ENCODE data around the gene SOWAHA.
"Not testable (repeated sequence)": the region's sequence is repeated elsewhere in the genome, so short reads cannot be mapped to it uniquely, and the experiment has no call there.

SOWAHA gene

GRCh38 chr5:132778129-132778528 is 35.0 kb upstream of the SOWAHA start:
- DNase-seq (ENCODE audit: low spot score): no peak

- DNase-seq (ENCODE audit: low spot score): no peak
Observed at GRCh38 chr5:132778856-132779255, 34.2 kb upstream of the SOWAHA start.

- DNase-seq (ENCODE audit: low spot score): no peak
Observed at GRCh38 chr5:132779961-132780360, 33.1 kb upstream of the SOWAHA start.

- no peak for DNase-seq (ENCODE audit: low spot score)
Observed at GRCh38 chr5:132780577-132780976, 32.5 kb upstream of the SOWAHA start.

GRCh38 chr5:132781029-132781428 is 32.1 kb upstream of the SOWAHA start:
- DNase-seq (ENCODE audit: low spot score): no peak

GRCh38 chr5:132782101-132782500 is 31.0 kb upstream of the SOWAHA start:
- DNase-seq (ENCODE audit: low spot score): no peak

GRCh38 chr5:132785365-132785764 is 27.7 kb upstream of the SOWAHA start:
- DNase-seq (ENCODE audit: low spot score): no peak

GRCh38 chr5:132785864-132786263 is 27.2 kb upstream of the SOWAHA start:
- no peak for DNase-seq (ENCODE audit: low spot score)

- DNase-seq (ENCODE audit: low spot score): no peak
Observed at GRCh38 chr5:132787076-132787475, 26.0 kb upstream of the SOWAHA start.

GRCh38 chr5:132788508-132788907 is 24.6 kb upstream of the SOWAHA start:
- no peak for DNase-seq (ENCODE audit: low spot score)

- no peak for DNase-seq (ENCODE audit: low spot score)
Observed at GRCh38 chr5:132788990-132789886, 23.9 kb upstream of the SOWAHA start.

- no peak for DNase-seq (ENCODE audit: low spot score)
Observed at GRCh38 chr5:132790201-132790865, 22.8 kb upstream of the SOWAHA start.

- DNase-seq (ENCODE audit: low spot score): no peak
Observed at GRCh38 chr5:132791026-132791425, 22.1 kb upstream of the SOWAHA start.

- no peak for DNase-seq (ENCODE audit: low spot score)
Observed at GRCh38 chr5:132797651-132798050, 15.5 kb upstream of the SOWAHA start.

- no peak for DNase-seq (ENCODE audit: low spot score)
Observed at GRCh38 chr5:132799392-132799791, 13.7 kb upstream of the SOWAHA start.

- no peak for DNase-seq (ENCODE audit: low spot score)
Observed at GRCh38 chr5:132800545-132800944, 12.6 kb upstream of the SOWAHA start.

- no peak for DNase-seq (ENCODE audit: low spot score)
Observed at GRCh38 chr5:132802044-132802684, 10.9 kb upstream of the SOWAHA start.

- not testable (repeated sequence) for DNase-seq (ENCODE audit: low spot score)
Observed at GRCh38 chr5:132802685-132803066, 10.4 kb upstream of the SOWAHA start.

GRCh38 chr5:132804219-132804618 is 8.9 kb upstream of the SOWAHA start:
- not testable (repeated sequence) for DNase-seq (ENCODE audit: low spot score)

- not testable (repeated sequence) for DNase-seq (ENCODE audit: low spot score)
Observed at GRCh38 chr5:132805872-132806271, 7.2 kb upstream of the SOWAHA start.

- DNase-seq (ENCODE audit: low spot score): not testable (repeated sequence)
Observed at GRCh38 chr5:132806804-132807162, 6.3 kb upstream of the SOWAHA start.

- no peak for DNase-seq (ENCODE audit: low spot score)
Observed at GRCh38 chr5:132807163-132807838, 5.8 kb upstream of the SOWAHA start.

All from hematopoietic multipotent progenitor cell treated with erythropoietin and hydrocortisone succinate and interleukin-3 and kit ligand, for 17 days (in vitro differentiated cells).